ENCODE data around the gene RNF222.

RNF222 gene

GRCh38 chr17:8430966-8431365, 33.3 kb upstream of the RNF222 start:
- ATAC-seq: no peak
- TF ChIP-seq ZFP3 (CRISPR knock-in tag; IDR thresholded peaks at IDR 0.05): 0 out of 2 replicates have a peak, but pooled peaks have one; percentile 31
- TF ChIP-seq POU6F1 (CRISPR knock-in tag; IDR thresholded peaks at IDR 0.05; ENCODE audit: borderline replicate concordance, low read depth): no peak
- TF ChIP-seq CREB5 (CRISPR knock-in tag; IDR thresholded peaks at IDR 0.05; ENCODE audit: low read depth): 0 out of 2 replicates have a peak, but pooled peaks have one; percentile 6
- peak; percentile 45 for TF ChIP-seq ISL1 (CRISPR knock-in tag; IDR thresholded peaks at IDR 0.05)
- TF ChIP-seq PATZ1 (CRISPR knock-in tag; IDR thresholded peaks at IDR 0.05; ENCODE audit: borderline replicate concordance): peak; percentile 31; the same call in 1 of the 2 replicates

GRCh38 chr17:8426802-8427201, 29.2 kb upstream of the RNF222 start:
- no peak for ATAC-seq
- TF ChIP-seq ZNF8 (CRISPR knock-in tag; IDR thresholded peaks at IDR 0.05) (no peak), TCF4 (CRISPR knock-in tag; IDR thresholded peaks at IDR 0.05; ENCODE audit: borderline replicate concordance) (no peak), ZFP30 (CRISPR knock-in tag; IDR thresholded peaks at IDR 0.05) (no peak)

GRCh38 chr17:8426094-8426720, 28.6 kb upstream of the RNF222 start:
- ATAC-seq: no peak
- TF ChIP-seq ZC3H10 (CRISPR knock-in tag; IDR thresholded peaks at IDR 0.05) (no peak), ZFP30 (CRISPR knock-in tag; IDR thresholded peaks at IDR 0.05) (no peak), ZFP3 (CRISPR knock-in tag; IDR thresholded peaks at IDR 0.05) (no peak), TCF4 (CRISPR knock-in tag; IDR thresholded peaks at IDR 0.05; ENCODE audit: borderline replicate concordance) (no peak), POU6F1 (CRISPR knock-in tag; IDR thresholded peaks at IDR 0.05; ENCODE audit: borderline replicate concordance, low read depth) (no peak), CREB5 (CRISPR knock-in tag; IDR thresholded peaks at IDR 0.05; ENCODE audit: low read depth) (no peak), PPARA (CRISPR knock-in tag; IDR thresholded peaks at IDR 0.05; ENCODE audit: borderline replicate concordance) (no peak)

- ATAC-seq: no peak
- TF ChIP-seq POU6F1 (CRISPR knock-in tag; IDR thresholded peaks at IDR 0.05; ENCODE audit: borderline replicate concordance, low read depth) (no peak), TSHZ2 (CRISPR knock-in tag; IDR thresholded peaks at IDR 0.05) (no peak), CSRNP3 (CRISPR knock-in tag; IDR thresholded peaks at IDR 0.05) (no peak), ARNTL (CRISPR knock-in tag; IDR thresholded peaks at IDR 0.05; ENCODE audit: borderline replicate concordance, low read depth) (no peak), ZNF70 (CRISPR knock-in tag; IDR thresholded peaks at IDR 0.05) (no peak), ZC3H10 (CRISPR knock-in tag; IDR thresholded peaks at IDR 0.05) (no peak), ZNF8 (CRISPR knock-in tag; IDR thresholded peaks at IDR 0.05) (no peak), OSR1 (CRISPR knock-in tag; IDR thresholded peaks at IDR 0.05) (no peak), RARB (CRISPR knock-in tag; IDR thresholded peaks at IDR 0.05) (no peak), PPARA (CRISPR knock-in tag; IDR thresholded peaks at IDR 0.05; ENCODE audit: borderline replicate concordance) (no peak), ZFP30 (CRISPR knock-in tag; IDR thresholded peaks at IDR 0.05) (no peak), GLIS3 (CRISPR knock-in tag; IDR thresholded peaks at IDR 0.05) (no peak), BACH2 (CRISPR knock-in tag; IDR thresholded peaks at IDR 0.05; ENCODE audit: borderline replicate concordance) (no peak), SNAI2 (CRISPR knock-in tag; IDR thresholded peaks at IDR 0.05) (no peak), CSDC2 (CRISPR knock-in tag; IDR thresholded peaks at IDR 0.05) (no peak)
Measured at GRCh38 chr17:8421571-8421970, 23.9 kb upstream of the RNF222 start.

Data from SK-N-SH treated with all-trans-retinoic acid at 6 μM for 48 hours (cell line).